Activated naive CD4-positive, alpha-beta T cell treated with anti-CD3 and anti-CD28 coated beads for 36 hours (primary cell): Measurements from ENCODE around the gene HTRA1. TPM values are rescaled to one million over a fixed set of nuclear protein-coding genes. Genes with fewer than 3 reads are reported as not detected.

Experiments used
- CTCF ChIA-PET: fragments of 350-600 bp; sonication (Branson Sonifier 250); formaldehyde crosslinking; loops from one replicate; lab custom pipeline; 2021; ENCODE audit warnings: antibody characterized with exemption; lab: Charles Lee
- DNase-seq: peaks from one replicate; pipeline ENCODE4 v3.0.0-alpha.2; 2020
- H3K27ac Mint-ChIP-seq: one replicate; pipeline ENCODE4 v1.8.0; 2021; ENCODE audit warnings: mild to moderate bottlenecking, mixed read lengths
- H3K27me3 Mint-ChIP-seq: one replicate; pipeline ENCODE4 v1.8.0; 2021; ENCODE audit warnings: low read depth, mixed read lengths
- H3K36me3 Mint-ChIP-seq: one replicate; pipeline ENCODE4 v1.8.0; 2021; ENCODE audit warnings: low read depth, mixed read lengths
- H3K4me1 Mint-ChIP-seq: one replicate; pipeline ENCODE4 v1.8.0; 2021; ENCODE audit warnings: low read depth, mixed read lengths
- H3K4me3 Mint-ChIP-seq: one replicate; pipeline ENCODE4 v1.8.0; 2021; ENCODE audit warnings: mild to moderate bottlenecking, moderate library complexity, mixed read lengths
- H3K9me3 Mint-ChIP-seq: one replicate; pipeline ENCODE4 v1.8.0; 2021; ENCODE audit warnings: mixed read lengths
- intact Hi-C: fragments of 100-400 bp; cut with micrococcal nuclease; formaldehyde crosslinking; loops from one replicate; pipeline ENCODE4 v1.15.1; 2023
- total RNA-seq, 2 experiments: library from RNA; stranded (reverse); gene quantifications; one replicate each; pipeline ENCODE4 v1.2.3, GENCODE V29; 2021

Gene HTRA1
- total RNA-seq, 2 experiments from 2014 or later: not detected

GRCh38 chr10:122503886-122504609 is 42.7 kb downstream of the HTRA1 start:
- no peak overlapping the region for H3K4me3 Mint-ChIP-seq
- no peaks in the 10 kb centered on the region for H3K9me3 Mint-ChIP-seq
- no peaks in the 10 kb centered on the region for H3K27me3 Mint-ChIP-seq
- no peaks in the 10 kb centered on the region for H3K4me1 Mint-ChIP-seq
- intact Hi-C loops: no loop called here
- no peaks in the 10 kb centered on the region for H3K36me3 Mint-ChIP-seq
- DNase-seq: no peak
- CTCF ChIA-PET: interaction anchor here (1.2 kb wide), 1 partner anchor 205 kb away, joined by 4 read pairs; no protein-coding TSS in a partner anchor
- no peak overlapping the region for H3K27ac Mint-ChIP-seq

- CTCF ChIA-PET: no interaction called here
- intact Hi-C loops: no loop called here
- Mint-ChIP-seq H3K9me3 (no peaks in the 10 kb centered on the region), H3K36me3 (no peaks in the 10 kb centered on the region), H3K27ac (no peak overlapping the region), H3K4me3 (no peak overlapping the region), H3K4me1 (no peaks in the 10 kb centered on the region), H3K27me3 (no peaks in the 10 kb centered on the region)
- DNase-seq: no peak
Observed at GRCh38 chr10:122504610-122504950, 43.2 kb downstream of the HTRA1 start.

GRCh38 chr10:122505011-122505410 is 43.7 kb downstream of the HTRA1 start:
- H3K27ac Mint-ChIP-seq: no peak overlapping the region
- H3K4me3 Mint-ChIP-seq: no peak overlapping the region
- no peaks in the 10 kb centered on the region for H3K27me3 Mint-ChIP-seq
- H3K4me1 Mint-ChIP-seq: no peaks in the 10 kb centered on the region
- CTCF ChIA-PET: no interaction called here
- H3K36me3 Mint-ChIP-seq: no peaks in the 10 kb centered on the region
- no peaks in the 10 kb centered on the region for H3K9me3 Mint-ChIP-seq
- intact Hi-C loops: no loop called here
- no peak for DNase-seq

- Mint-ChIP-seq H3K4me1 (no peaks in the 10 kb centered on the region), H3K27ac (no peak overlapping the region), H3K4me3 (no peak overlapping the region), H3K9me3 (no peaks in the 10 kb centered on the region), H3K36me3 (no peaks in the 10 kb centered on the region), H3K27me3 (no peaks in the 10 kb centered on the region)
- CTCF ChIA-PET: interaction anchor here (0.9 kb wide), 1 partner anchor 59 kb away, joined by 3 read pairs; no protein-coding TSS in a partner anchor
- intact Hi-C loops: no loop called here
- DNase-seq: no peak
Observed at GRCh38 chr10:122505885-122506645, 44.7 kb downstream of the HTRA1 start.

GRCh38 chr10:122507616-122508015 is 46.3 kb downstream of the HTRA1 start:
- Mint-ChIP-seq H3K4me3 (no peak overlapping the region), H3K9me3 (no peaks in the 10 kb centered on the region), H3K27me3 (no peaks in the 10 kb centered on the region), H3K36me3 (no peaks in the 10 kb centered on the region), H3K4me1 (no peaks in the 10 kb centered on the region), H3K27ac (no peak overlapping the region)
- CTCF ChIA-PET: no interaction called here
- intact Hi-C loops: no loop called here
- no peak for DNase-seq

- Mint-ChIP-seq H3K27me3 (no peaks in the 10 kb centered on the region), H3K4me1 (no peaks in the 10 kb centered on the region), H3K9me3 (no peaks in the 10 kb centered on the region), H3K36me3 (no peaks in the 10 kb centered on the region), H3K27ac (no peak overlapping the region), H3K4me3 (no peak overlapping the region)
- intact Hi-C loops: no loop called here
- no peak for DNase-seq
- CTCF ChIA-PET: no interaction called here
Observed at GRCh38 chr10:122508021-122508420, 46.7 kb downstream of the HTRA1 start.

- Mint-ChIP-seq H3K4me3 (no peak overlapping the region), H3K36me3 (no peaks in the 10 kb centered on the region), H3K27ac (no peak overlapping the region), H3K27me3 (no peaks in the 10 kb centered on the region), H3K9me3 (no peaks in the 10 kb centered on the region), H3K4me1 (no peaks in the 10 kb centered on the region)
- DNase-seq: no peak
- intact Hi-C loops: no loop called here
- CTCF ChIA-PET: interaction anchor here (1.8 kb wide), 1 partner anchor 56 kb away, joined by 4 read pairs; no protein-coding TSS in a partner anchor
Observed at GRCh38 chr10:122509323-122509722, 48.0 kb downstream of the HTRA1 start.

- CTCF ChIA-PET: interaction anchor here (1.8 to 2.0 kb wide), 2 partner anchors 55 kb away, joined by 4 to 9 read pairs; no protein-coding TSS in a partner anchor
- no peak overlapping the region for H3K27ac Mint-ChIP-seq
- no peaks in the 10 kb centered on the region for H3K9me3 Mint-ChIP-seq
- no peaks in the 10 kb centered on the region for H3K27me3 Mint-ChIP-seq
- DNase-seq: no peak
- H3K4me3 Mint-ChIP-seq: no peak overlapping the region
- H3K36me3 Mint-ChIP-seq: no peaks in the 10 kb centered on the region
- intact Hi-C loops: no loop called here
- peaks cover 3% of the 10 kb centered on the region for H3K4me1 Mint-ChIP-seq
Observed at GRCh38 chr10:122510326-122510725, 49.0 kb downstream of the HTRA1 start.

GRCh38 chr10:122510736-122511135 is 49.4 kb downstream of the HTRA1 start:
- H3K9me3 Mint-ChIP-seq: no peaks in the 10 kb centered on the region
- intact Hi-C loops: no loop called here
- DNase-seq: no peak
- H3K4me1 Mint-ChIP-seq: peaks cover 7% of the 10 kb centered on the region
- H3K27me3 Mint-ChIP-seq: no peaks in the 10 kb centered on the region
- CTCF ChIA-PET: interaction anchor here (2.0 kb wide), 1 partner anchor 55 kb away, joined by 9 read pairs; no protein-coding TSS in a partner anchor
- H3K27ac Mint-ChIP-seq: no peak overlapping the region
- no peaks in the 10 kb centered on the region for H3K36me3 Mint-ChIP-seq
- no peak overlapping the region for H3K4me3 Mint-ChIP-seq

GRCh38 chr10:122513053-122513452 is 51.7 kb downstream of the HTRA1 start:
- Mint-ChIP-seq H3K27me3 (no peaks in the 10 kb centered on the region), H3K9me3 (no peaks in the 10 kb centered on the region), H3K4me1 (peaks cover 18% of the 10 kb centered on the region), H3K4me3 (no peak overlapping the region), H3K36me3 (no peaks in the 10 kb centered on the region), H3K27ac (no peak overlapping the region)
- DNase-seq: no peak
- CTCF ChIA-PET: interaction anchor here (1.1 kb wide), 1 partner anchor 53 kb away, joined by 3 read pairs; no protein-coding TSS in a partner anchor
- intact Hi-C loops: no loop called here

GRCh38 chr10:122514045-122514840 is 52.9 kb downstream of the HTRA1 start:
- intact Hi-C loops: no loop called here
- CTCF ChIA-PET: interaction anchor here (1.1 to 1.2 kb wide), 2 partner anchors 42 to 51 kb away, joined by 3 to 4 read pairs; no protein-coding TSS in a partner anchor
- H3K4me3 Mint-ChIP-seq: no peak overlapping the region
- H3K27ac Mint-ChIP-seq: no peak overlapping the region
- H3K36me3 Mint-ChIP-seq: no peaks in the 10 kb centered on the region
- H3K4me1 Mint-ChIP-seq: peaks cover 18% of the 10 kb centered on the region
- H3K27me3 Mint-ChIP-seq: no peaks in the 10 kb centered on the region
- no peak for DNase-seq
- no peaks in the 10 kb centered on the region for H3K9me3 Mint-ChIP-seq

- intact Hi-C loops: no loop called here
- Mint-ChIP-seq H3K9me3 (no peaks in the 10 kb centered on the region), H3K27me3 (no peaks in the 10 kb centered on the region), H3K27ac (no peak overlapping the region), H3K4me3 (no peak overlapping the region), H3K36me3 (no peaks in the 10 kb centered on the region), H3K4me1 (peaks cover 18% of the 10 kb centered on the region)
- no peak for DNase-seq
- CTCF ChIA-PET: interaction anchor here (1.1 to 1.2 kb wide), 2 partner anchors 41 to 50 kb away, joined by 3 to 4 read pairs; no protein-coding TSS in a partner anchor
Observed at GRCh38 chr10:122515022-122515424, 53.7 kb downstream of the HTRA1 start.
